ENCODE data around the gene B3GNT3.

B3GNT3 gene

GRCh38 chr19:17811681-17812080, 16.7 kb downstream of the B3GNT3 start:
- H3K4me3 ChIP-seq (ENCODE audit: low read depth, low read length): no peak overlapping the region
- TF ChIP-seq, protein P1, sequence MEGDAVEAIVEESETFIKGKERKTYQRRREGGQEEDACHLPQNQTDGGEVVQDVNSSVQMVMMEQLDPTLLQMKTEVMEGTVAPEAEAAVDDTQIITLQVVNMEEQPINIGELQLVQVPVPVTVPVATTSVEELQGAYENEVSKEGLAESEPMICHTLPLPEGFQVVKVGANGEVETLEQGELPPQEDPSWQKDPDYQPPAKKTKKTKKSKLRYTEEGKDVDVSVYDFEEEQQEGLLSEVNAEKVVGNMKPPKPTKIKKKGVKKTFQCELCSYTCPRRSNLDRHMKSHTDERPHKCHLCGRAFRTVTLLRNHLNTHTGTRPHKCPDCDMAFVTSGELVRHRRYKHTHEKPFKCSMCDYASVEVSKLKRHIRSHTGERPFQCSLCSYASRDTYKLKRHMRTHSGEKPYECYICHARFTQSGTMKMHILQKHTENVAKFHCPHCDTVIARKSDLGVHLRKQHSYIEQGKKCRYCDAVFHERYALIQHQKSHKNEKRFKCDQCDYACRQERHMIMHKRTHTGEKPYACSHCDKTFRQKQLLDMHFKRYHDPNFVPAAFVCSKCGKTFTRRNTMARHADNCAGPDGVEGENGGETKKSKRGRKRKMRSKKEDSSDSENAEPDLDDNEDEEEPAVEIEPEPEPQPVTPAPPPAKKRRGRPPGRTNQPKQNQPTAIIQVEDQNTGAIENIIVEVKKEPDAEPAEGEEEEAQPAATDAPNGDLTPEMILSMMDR (IDR thresholded peaks at IDR 0.05; ENCODE audit: low read depth, low read length, missing control alignments): no peak
- no peak for DNase-seq (ENCODE audit: low read depth)

DNA sequence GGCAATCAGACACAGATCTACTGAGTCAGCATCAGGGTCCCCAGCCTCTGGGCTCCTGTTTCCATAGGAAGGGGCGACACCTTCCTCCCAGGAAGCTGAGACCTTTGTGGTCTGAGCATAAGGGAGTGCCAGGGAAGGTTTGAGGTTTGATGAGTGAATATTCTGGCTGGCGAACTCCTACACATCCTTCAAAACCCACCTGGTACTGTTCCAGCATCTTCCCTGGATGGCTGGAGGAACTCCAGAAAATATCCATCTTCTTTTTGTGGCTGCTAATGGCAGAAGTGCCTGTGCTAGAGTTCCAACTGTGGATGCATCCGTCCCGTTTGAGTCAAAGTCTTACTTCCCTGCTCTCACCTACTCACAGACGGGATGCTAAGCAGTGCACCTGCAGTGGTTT, 17.2 kb downstream of the B3GNT3 start:
- H3K4me3 ChIP-seq (ENCODE audit: low read depth, low read length): no peak overlapping the region
- TF ChIP-seq, protein P1 (IDR thresholded peaks at IDR 0.05; ENCODE audit: low read depth, low read length, missing control alignments): no peak
- no peak for DNase-seq (ENCODE audit: low read depth)

DNA sequence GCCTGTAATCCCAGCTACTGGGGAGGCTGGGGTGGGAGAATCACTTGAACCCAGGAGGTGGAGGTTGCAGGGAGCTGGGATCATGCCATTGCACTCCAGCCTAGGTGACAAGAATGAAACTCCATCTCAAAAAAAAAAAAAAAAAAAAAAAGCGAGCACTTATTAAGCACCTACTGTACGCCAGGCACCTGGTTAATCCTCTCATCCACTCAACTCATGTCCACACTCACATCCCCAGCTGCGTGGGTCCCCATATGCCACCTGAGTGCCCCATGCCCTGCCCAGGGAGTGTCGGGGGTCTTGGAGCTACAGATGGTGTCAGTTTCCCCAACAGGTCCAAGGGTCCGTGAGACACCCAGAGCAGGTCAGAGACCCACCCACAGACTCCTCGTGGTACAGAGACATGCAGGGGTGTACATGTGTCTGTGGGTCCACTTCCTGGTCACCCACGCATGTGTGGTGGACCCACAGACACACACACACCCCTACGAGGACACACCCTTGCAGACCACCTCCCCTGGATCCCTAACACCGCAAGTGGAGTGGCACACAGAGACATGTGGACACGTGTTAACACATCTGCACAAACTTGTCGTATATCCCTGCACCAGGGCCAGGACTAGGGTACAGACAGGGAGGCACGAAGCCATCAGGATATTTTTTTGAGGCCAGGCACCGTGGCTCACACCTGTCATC, 22.9 kb downstream of the B3GNT3 start:
- no peak for DNase-seq (ENCODE audit: low read depth)
- no peak overlapping the region for H3K4me3 ChIP-seq (ENCODE audit: low read depth, low read length)
- TF ChIP-seq, protein P1 (IDR thresholded peaks at IDR 0.05; ENCODE audit: low read depth, low read length, missing control alignments): no peak

GRCh38 chr19:17821190-17821589, 26.3 kb downstream of the B3GNT3 start, which contains the start of gene INSL3:
Gene INSL3 (minus strand): TSS chr19:17821519. CDS start chr19:17821506, 13 bp downstream.
- no peak for DNase-seq (ENCODE audit: low read depth)

DNA sequence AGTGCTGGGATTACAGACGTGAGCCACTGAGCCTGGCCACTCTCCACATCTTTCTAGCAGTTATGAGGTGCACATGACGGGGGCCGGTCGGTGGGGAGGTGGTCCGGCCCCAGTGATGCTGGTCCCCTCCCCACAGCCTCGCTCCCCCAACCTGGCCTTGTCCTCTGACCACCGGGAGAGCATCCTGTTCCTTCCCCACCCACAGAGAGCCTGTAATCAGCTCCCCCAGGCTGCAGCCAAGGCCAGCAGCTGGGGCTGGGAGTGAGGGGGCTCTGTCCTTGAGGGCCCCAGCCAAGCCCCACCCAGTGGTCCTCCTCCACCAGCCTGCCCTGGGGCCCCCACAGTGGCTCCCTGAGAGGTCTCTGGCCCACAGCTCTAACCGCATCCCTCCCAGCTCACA, 29.4 kb downstream of the B3GNT3 start:
- TF ChIP-seq, protein P1 (IDR thresholded peaks at IDR 0.05; ENCODE audit: low read depth, low read length, missing control alignments): no peak
- H3K4me3 ChIP-seq (ENCODE audit: low read depth, low read length): no peak overlapping the region
- no peak for DNase-seq (ENCODE audit: low read depth)

More at GRCh38 chr19:17821190-17821589, 26.3 kb downstream of the B3GNT3 start, which contains the start of gene INSL3:
- TF ChIP-seq, protein P1 (IDR thresholded peaks at IDR 0.05; ENCODE audit: low read depth, low read length, missing control alignments): no peak
- no peak within 1 kb of the TSS for H3K4me3 ChIP-seq (ENCODE audit: low read depth, low read length)

GRCh38 chr19:17826508-17827056, 31.6 kb downstream of the B3GNT3 start:
- TF ChIP-seq, protein P1 (IDR thresholded peaks at IDR 0.05; ENCODE audit: low read depth, low read length, missing control alignments): no peak
- DNase-seq (ENCODE audit: low read depth): no peak
- no peak overlapping the region for H3K4me3 ChIP-seq (ENCODE audit: low read depth, low read length)
